ENCODE measurements around the gene GNS. TPM values are rescaled to one million over a fixed set of nuclear protein-coding genes. Genes with fewer than 3 reads are reported as not detected.

Gene GNS
- total RNA-seq, 2 experiments from 2014 or later = 8.7 to 10.0 TPM

GRCh38 chr12:64672925-64673409, 86.2 kb downstream of the GNS start:
- Mint-ChIP-seq H3K27me3 (no peaks in the 10 kb centered on the region), H3K36me3 (ENCODE audit: low read depth) (peaks cover 30% of the 10 kb centered on the region), H3K4me3 (peak overlapping the region; percentile 82), H3K27ac (peak overlapping the region; percentile 98), H3K4me1 (ENCODE audit: low read depth) (peaks cover 88% of the 10 kb centered on the region), H3K9me3 (no peaks in the 10 kb centered on the region)
- ATAC-seq (ENCODE audit: poor library complexity) (no peak), DNase-seq (peak in 8 of 14 experiments; percentile 38 to 83 (median 58))
- TF ChIP-seq, protein P1, sequence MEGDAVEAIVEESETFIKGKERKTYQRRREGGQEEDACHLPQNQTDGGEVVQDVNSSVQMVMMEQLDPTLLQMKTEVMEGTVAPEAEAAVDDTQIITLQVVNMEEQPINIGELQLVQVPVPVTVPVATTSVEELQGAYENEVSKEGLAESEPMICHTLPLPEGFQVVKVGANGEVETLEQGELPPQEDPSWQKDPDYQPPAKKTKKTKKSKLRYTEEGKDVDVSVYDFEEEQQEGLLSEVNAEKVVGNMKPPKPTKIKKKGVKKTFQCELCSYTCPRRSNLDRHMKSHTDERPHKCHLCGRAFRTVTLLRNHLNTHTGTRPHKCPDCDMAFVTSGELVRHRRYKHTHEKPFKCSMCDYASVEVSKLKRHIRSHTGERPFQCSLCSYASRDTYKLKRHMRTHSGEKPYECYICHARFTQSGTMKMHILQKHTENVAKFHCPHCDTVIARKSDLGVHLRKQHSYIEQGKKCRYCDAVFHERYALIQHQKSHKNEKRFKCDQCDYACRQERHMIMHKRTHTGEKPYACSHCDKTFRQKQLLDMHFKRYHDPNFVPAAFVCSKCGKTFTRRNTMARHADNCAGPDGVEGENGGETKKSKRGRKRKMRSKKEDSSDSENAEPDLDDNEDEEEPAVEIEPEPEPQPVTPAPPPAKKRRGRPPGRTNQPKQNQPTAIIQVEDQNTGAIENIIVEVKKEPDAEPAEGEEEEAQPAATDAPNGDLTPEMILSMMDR (IDR thresholded peaks at IDR 0.05) = no peak
- Histone ChIP-seq H3K4me3 (ENCODE audit: low read length) (peak overlapping the region; percentile 12), H3K9me3 (ENCODE audit: control insufficient read depth in 1 of 2, insufficient read depth in 1 of 2, low read length in 2 of 2) (no peaks in the 10 kb centered on the region), H3K27me3 (ENCODE audit: control insufficient read depth in 1 of 2, insufficient read depth in 2 of 2, low read length in 2 of 2) (no peaks in the 10 kb centered on the region), H3K4me1 (ENCODE audit: insufficient read depth, low read length) (peaks cover 93% of the 10 kb centered on the region), H3K36me3 (ENCODE audit: insufficient read depth, low read length) (no peaks in the 10 kb centered on the region), H3K27ac (ENCODE audit: low read depth in 1 of 2, low read length in 2 of 2) (peak overlapping the region; percentile 82 to 91)
- POLR2A ChIA-PET = interaction anchor here (0.6 to 34.4 kb wide), 6 partner anchors 8 to 63 kb away, joined by 3 to 808 read pairs (median 14); partner anchors contain the start of gene RASSF3
- intact Hi-C loops (cut with DNase I, micrococcal nuclease) = loop anchor here in 1 of 2 experiments (10.0 kb wide), 1 partner anchor 218 kb away; the partner anchor contains the start of gene TBK1
- CTCF ChIA-PET = interaction anchor here (1.8 kb wide), 1 partner anchor 25 kb away, joined by 6 read pairs; no protein-coding TSS in a partner anchor

- H3K27me3 ChIP-seq (ENCODE audit: control insufficient read depth in 1 of 2, insufficient read depth in 2 of 2, low read length in 2 of 2) = no peaks in the 10 kb centered on the region
- H3K4me3 Mint-ChIP-seq = peak overlapping the region; percentile 81
- peaks cover 88% of the 10 kb centered on the region for H3K4me1 Mint-ChIP-seq (ENCODE audit: low read depth)
- H3K27ac Mint-ChIP-seq = peak overlapping the region; percentile 98
- H3K36me3 ChIP-seq (ENCODE audit: insufficient read depth, low read length) = peaks cover 4% of the 10 kb centered on the region
- H3K4me3 ChIP-seq (ENCODE audit: low read length) = peak overlapping the region; percentile 13
- peaks cover 27% of the 10 kb centered on the region for H3K36me3 Mint-ChIP-seq (ENCODE audit: low read depth)
- ATAC-seq (ENCODE audit: poor library complexity) = no peak
- ChIA-PET CTCF (interaction anchor here (1.8 kb wide), 1 partner anchor 26 kb away, joined by 6 read pairs; no protein-coding TSS in a partner anchor), POLR2A (interaction anchor here (1.0 to 34.4 kb wide), 3 partner anchors 9 to 497 kb away, joined by 3 to 808 read pairs (median 11); no protein-coding TSS in a partner anchor)
- H3K27me3 Mint-ChIP-seq = no peaks in the 10 kb centered on the region
- no peaks in the 10 kb centered on the region for H3K9me3 Mint-ChIP-seq
- intact Hi-C loops (cut with DNase I, micrococcal nuclease) = loop anchor here in 1 of 2 experiments (10.0 kb wide), 1 partner anchor 217 kb away; the partner anchor contains the start of gene TBK1
- peaks cover 93% of the 10 kb centered on the region for H3K4me1 ChIP-seq (ENCODE audit: insufficient read depth, low read length)
- no peaks in the 10 kb centered on the region for H3K9me3 ChIP-seq (ENCODE audit: control insufficient read depth in 1 of 2, insufficient read depth in 1 of 2, low read length in 2 of 2)
- DNase-seq = no peak
- TF ChIP-seq, protein P1 (IDR thresholded peaks at IDR 0.05) = no peak
- H3K27ac ChIP-seq (ENCODE audit: low read depth in 1 of 2, low read length in 2 of 2) = peak overlapping the region; percentile 82 to 91
Observed at GRCh38 chr12:64671681-64672080, 87.5 kb downstream of the GNS start.

- ChIA-PET CTCF (interaction anchor here (1.8 kb wide), 1 partner anchor 27 kb away, joined by 6 read pairs; no protein-coding TSS in a partner anchor), POLR2A (interaction anchor here (2.0 to 34.4 kb wide), 3 partner anchors 18 to 60 kb away, joined by 10 to 808 read pairs (median 91); partner anchors contain the start of gene RASSF3)
- H3K4me1 Mint-ChIP-seq (ENCODE audit: low read depth) = peaks cover 91% of the 10 kb centered on the region
- intact Hi-C loops (cut with DNase I, micrococcal nuclease) = loop anchor here in 1 of 2 experiments (10.0 kb wide), 1 partner anchor 216 kb away; the partner anchor contains the start of gene TBK1
- peak in 3 of 14 experiments; percentile 38 to 42 (median 40) for DNase-seq
- TF ChIP-seq, protein P1 (IDR thresholded peaks at IDR 0.05) = no peak
- H3K36me3 ChIP-seq (ENCODE audit: insufficient read depth, low read length) = peaks cover 4% of the 10 kb centered on the region
- peak overlapping the region; percentile 82 to 91 for H3K27ac ChIP-seq (ENCODE audit: low read depth in 1 of 2, low read length in 2 of 2)
- H3K4me3 ChIP-seq (ENCODE audit: low read length) = no peak overlapping the region
- H3K9me3 Mint-ChIP-seq = no peaks in the 10 kb centered on the region
- ATAC-seq (ENCODE audit: poor library complexity) = no peak
- H3K27ac Mint-ChIP-seq = peak overlapping the region; percentile 98
- H3K36me3 Mint-ChIP-seq (ENCODE audit: low read depth) = peaks cover 27% of the 10 kb centered on the region
- H3K4me1 ChIP-seq (ENCODE audit: insufficient read depth, low read length) = peaks cover 91% of the 10 kb centered on the region
- H3K27me3 ChIP-seq (ENCODE audit: control insufficient read depth in 1 of 2, insufficient read depth in 2 of 2, low read length in 2 of 2) = no peaks in the 10 kb centered on the region
- H3K9me3 ChIP-seq (ENCODE audit: control insufficient read depth in 1 of 2, insufficient read depth in 1 of 2, low read length in 2 of 2) = no peaks in the 10 kb centered on the region
- H3K4me3 Mint-ChIP-seq = peak overlapping the region; percentile 91
- H3K27me3 Mint-ChIP-seq = no peaks in the 10 kb centered on the region
Observed at GRCh38 chr12:64670919-64671639, 88.1 kb downstream of the GNS start.

Data from CD4-positive, alpha-beta T cell (primary cell).